Endothelial cell of umbilical vein (primary cell): ENCODE results near the gene RELT.

ENCODE experiments used
- CTCF ChIP-seq, 2 donors: IDR thresholded peaks; 1 replicate in 1 of 2; 2 replicates in 1 of 2; pipeline ENCODE4 v1.5.1; 2011; ENCODE audit warnings: low read length in 2 of 2, mild to moderate bottlenecking in 2 of 2, moderate library complexity in 2 of 2, control low read depth in 1 of 2, inconsistent platforms in 1 of 2, low read depth in 1 of 2; ENCODE audit not compliant: insufficient read depth in 1 of 2; ENCODE audit errors: extremely low read depth in 1 of 2
- EZH2 ChIP-seq: IDR thresholded peaks from 2 replicates; pipeline ENCODE4 v1.6.1; 2012; ENCODE audit warnings: borderline replicate concordance, low read depth, mild to moderate bottlenecking, moderate library complexity, low read length, inconsistent platforms; ENCODE audit not compliant: severe bottlenecking
- FOS ChIP-seq: IDR thresholded peaks from 2 replicates; pipeline ENCODE4 v1.6.1; 2011; ENCODE audit warnings: mild to moderate bottlenecking, low read length, moderate library complexity, borderline replicate concordance; ENCODE audit not compliant: insufficient read depth
- GATA2 ChIP-seq: IDR thresholded peaks from 2 replicates; pipeline ENCODE4 v1.7.0; 2011; ENCODE audit warnings: low read depth, mild to moderate bottlenecking, moderate library complexity, mixed read lengths, low read length; ENCODE audit not compliant: insufficient read length, insufficient read depth
- JUN ChIP-seq: IDR thresholded peaks from 2 replicates; pipeline ENCODE4 v1.6.1; 2011; ENCODE audit warnings: borderline replicate concordance, low read depth; ENCODE audit not compliant: insufficient read length, insufficient read depth
- POLR2A ChIP-seq: IDR thresholded peaks from 2 replicates; pipeline ENCODE4 v1.6.1; 2012; ENCODE audit warnings: low read depth, mild to moderate bottlenecking, control low read depth, low read length
- POLR2AphosphoS5 ChIP-seq: IDR thresholded peaks from 2 replicates; pipeline ENCODE4 v1.6.1; 2012; ENCODE audit warnings: low read depth, mild to moderate bottlenecking, control low read depth, low read length, moderate library complexity; ENCODE audit not compliant: insufficient read depth

- TF ChIP-seq CTCF (IDR thresholded peaks at IDR 0.05; ENCODE audit: extremely low read depth in 1 of 2, insufficient read depth in 1 of 2, low read depth in 1 of 2, low read length in 2 of 2) (no peak), JUN (no peak), FOS (no peak), EZH2 (no peak), POLR2A (no peak), GATA2 (no peak), POLR2AphosphoS5 (no peak)
Measured at GRCh38 chr11:73374151-73374550, 2.0 kb upstream of the RELT start.
